H1 (cell line): Measurements from ENCODE around the gene SKAP1. TPM values are rescaled to one million over a fixed set of nuclear protein-coding genes. Genes with fewer than 3 reads are reported as not detected.

Experiments used
- CTCF ChIA-PET: fragments of 300-600 bp; sonication (Branson Sonifier 250); formaldehyde crosslinking; loops from one replicate; lab custom pipeline; 2021; ENCODE audit not compliant: partially characterized antibody; lab: Charles Lee
- POLR2A ChIA-PET: fragments of 300-600 bp; sonication (Branson Sonifier 250); formaldehyde crosslinking; loops from one replicate; lab custom pipeline; 2021; ENCODE audit warnings: inconsistent platforms; ENCODE audit not compliant: partially characterized antibody; lab: Charles Lee
- DNase-seq, 2 experiments: peaks; one replicate each; pipeline versions ENCODE4 v3.0.0 to v3.0.0-alpha.2; 2010 to 2022; ENCODE audit warnings: low spot score in 2 of 2, low read depth in 1 of 2, mixed read lengths in 1 of 2
- FAIRE-seq: peaks from 2 replicates; lab custom pipeline; 2011; peaks lifted over from hg19 to GRCh38; lab: Jason Lieb, UNC
- H2AFZ ChIP-seq: 2 replicates; pipeline ENCODE4 v1.8.1; 2012; ENCODE audit warnings: low read length, inconsistent platforms
- H2AK5ac ChIP-seq: 2 replicates; pipeline ENCODE4 v1.6.1; 2013; ENCODE audit warnings: low read depth, low read length
- H2BK120ac ChIP-seq: replicated peaks from 2 replicates; pipeline ENCODE3; 2013; ENCODE audit warnings: low read depth, low read length, inconsistent platforms
- H2BK12ac ChIP-seq: 2 replicates; pipeline ENCODE4 v1.6.1; 2013; ENCODE audit warnings: low read depth, low read length
- H2BK15ac ChIP-seq: 2 replicates; pipeline ENCODE4 v1.6.1; 2013; ENCODE audit warnings: low read length
- H2BK20ac ChIP-seq: 2 replicates; pipeline ENCODE4 v1.6.1; 2013; ENCODE audit warnings: low read length
- H2BK5ac ChIP-seq: 2 replicates; pipeline ENCODE4 v1.6.1; 2013; ENCODE audit warnings: low read depth, low read length
- H3K14ac ChIP-seq: 2 replicates; pipeline ENCODE4 v1.6.1; 2013; ENCODE audit warnings: inconsistent platforms; ENCODE audit not compliant: insufficient read length
- H3K18ac ChIP-seq: 2 replicates; pipeline ENCODE4 v1.6.1; 2013; ENCODE audit warnings: low read length; ENCODE audit errors: extremely low read depth
- H3K23ac ChIP-seq: 2 replicates; pipeline ENCODE4 v1.6.1; 2013; ENCODE audit warnings: inconsistent platforms; ENCODE audit not compliant: insufficient read length
- H3K23me2 ChIP-seq: 2 replicates; pipeline ENCODE4 v1.6.1; 2013; ENCODE audit warnings: low read depth, low read length
- H3K27ac ChIP-seq: 2 replicates; pipeline ENCODE4 v1.6.1; 2011; ENCODE audit warnings: low read depth, low read length, inconsistent platforms
- H3K27me3 ChIP-seq, 4 experiments: replicated peaks in 1 of 4; 1 replicate in 1 of 4; 2 replicates in 3 of 4; pipeline versions ENCODE4 v1.6.1 to v1.8.1; 2011 to 2013; ENCODE audit warnings: low read length in 3 of 4, mild to moderate bottlenecking in 3 of 4, inconsistent platforms in 2 of 4, mixed read lengths in 2 of 4, moderate library complexity in 1 of 4; ENCODE audit not compliant: control insufficient read depth in 3 of 4, insufficient read depth in 3 of 4; ENCODE audit errors: extremely low read depth in 1 of 4
- H3K36me3 ChIP-seq, 4 experiments: 2 replicates each; pipeline versions ENCODE4 v1.6.1 to v1.8.1; 2011 to 2013; ENCODE audit warnings: mild to moderate bottlenecking in 4 of 4, low read length in 3 of 4, moderate library complexity in 2 of 4, control low read depth in 1 of 4, inconsistent platforms in 1 of 4; ENCODE audit not compliant: insufficient read depth in 4 of 4, control insufficient read depth in 2 of 4
- H3K4ac ChIP-seq: replicated peaks from 2 replicates; pipeline ENCODE3; 2013; ENCODE audit warnings: low read length, low read depth, mixed read lengths, inconsistent platforms; ENCODE audit not compliant: insufficient read length
- H3K4me1 ChIP-seq, 4 experiments: replicated peaks in 1 of 4; 1 replicate in 1 of 4; 2 replicates in 3 of 4; pipeline versions ENCODE4 v1.6.1 to v1.8.1; 2011 to 2013; ENCODE audit warnings: low read length in 3 of 4, inconsistent platforms in 2 of 4, mixed read lengths in 1 of 4; ENCODE audit not compliant: insufficient read depth in 4 of 4, control insufficient read depth in 3 of 4
- H3K4me2 ChIP-seq, 2 experiments: 2 replicates each; pipeline versions ENCODE4 v1.6.1 to v1.8.1; 2011 to 2013; ENCODE audit warnings: low read depth in 2 of 2, low read length in 2 of 2, control low read depth in 1 of 2, inconsistent platforms in 1 of 2, mild to moderate bottlenecking in 1 of 2; ENCODE audit not compliant: insufficient read depth in 1 of 2
- H3K4me3 ChIP-seq, 4 experiments: fragments of 200-600, 300-600 bp in 1 of 4; sonication (generic), shearing (Covaris generic), sonication (Bioruptor Twin) in 1 of 4; 2 replicates each; pipeline versions ENCODE4 v1.5.1 to v1.8.1; 2011 to 2016; ENCODE audit warnings: low read length in 4 of 4, low read depth in 3 of 4, control low read depth in 2 of 4, inconsistent platforms in 2 of 4, mild to moderate bottlenecking in 2 of 4, mixed read lengths in 1 of 4, moderate library complexity in 1 of 4; ENCODE audit not compliant: insufficient read depth in 2 of 4; ENCODE audit errors: extremely low read depth in 1 of 4
- H3K56ac ChIP-seq: replicated peaks from 2 replicates; pipeline ENCODE3; 2013; ENCODE audit warnings: low read depth, mild to moderate bottlenecking, mixed read lengths, low read length, inconsistent platforms; ENCODE audit not compliant: insufficient read length
- H3K79me1 ChIP-seq: 2 replicates; pipeline ENCODE4 v1.6.1; 2013; ENCODE audit warnings: low read depth, low read length, control low read depth
- H3K79me2 ChIP-seq, 2 experiments: 2 replicates each; pipeline versions ENCODE4 v1.6.1 to v1.8.1; 2012 to 2013; ENCODE audit warnings: low read length in 2 of 2, mild to moderate bottlenecking in 2 of 2, inconsistent platforms in 1 of 2; ENCODE audit not compliant: insufficient read depth in 2 of 2, control insufficient read depth in 1 of 2
- H3K9ac ChIP-seq, 4 experiments: replicated peaks in 1 of 4; 1 replicate in 1 of 4; 2 replicates in 3 of 4; pipeline versions ENCODE4 v1.6.1 to v1.8.1; 2011 to 2013; ENCODE audit warnings: low read depth in 3 of 4, low read length in 3 of 4, control low read depth in 2 of 4, mild to moderate bottlenecking in 2 of 4, moderate library complexity in 2 of 4, inconsistent platforms in 1 of 4; ENCODE audit errors: extremely low read depth in 1 of 4
- H3K9me3 ChIP-seq, 2 experiments: 2 replicates each; pipeline versions ENCODE4 v1.6.1 to v1.8.1; 2012 to 2013; ENCODE audit warnings: mild to moderate bottlenecking in 2 of 2, moderate library complexity in 2 of 2, control low read depth in 1 of 2, inconsistent platforms in 1 of 2, low read depth in 1 of 2, low read length in 1 of 2, mixed read lengths in 1 of 2; ENCODE audit not compliant: insufficient read depth in 2 of 2
- H4K20me1 ChIP-seq, 2 experiments: replicated peaks in 1 of 2; 2 replicates each; pipeline versions ENCODE3 to v1.8.1; 2011 to 2013; ENCODE audit warnings: inconsistent platforms in 2 of 2, low read length in 2 of 2, mild to moderate bottlenecking in 1 of 2; ENCODE audit not compliant: insufficient read depth in 2 of 2, control insufficient read depth in 1 of 2
- H4K5ac ChIP-seq: 2 replicates; pipeline ENCODE4 v1.6.1; 2013; ENCODE audit warnings: low read length, low read depth, mixed read lengths, inconsistent platforms; ENCODE audit not compliant: insufficient read length
- H4K8ac ChIP-seq: 2 replicates; pipeline ENCODE4 v1.8.0; 2013; ENCODE audit warnings: mild to moderate bottlenecking, moderate library complexity, low read length, inconsistent platforms; ENCODE audit not compliant: insufficient read depth; ENCODE audit errors: extremely low read depth
- H4K91ac ChIP-seq: replicated peaks from 2 replicates; pipeline ENCODE3; 2013; ENCODE audit warnings: low read length, mixed read lengths, inconsistent platforms; ENCODE audit not compliant: insufficient read length
- ATF2 ChIP-seq: IDR thresholded peaks from 2 replicates; pipeline ENCODE4 v1.6.1; 2012; ENCODE audit warnings: low read length, inconsistent platforms
- BCL11A ChIP-seq, 2 experiments: IDR thresholded peaks; one replicate each; pipeline ENCODE4 v1.6.1; 2011; ENCODE audit warnings: low read depth in 2 of 2, low read length in 2 of 2, mild to moderate bottlenecking in 2 of 2
- CHD2 ChIP-seq: IDR thresholded peaks from 2 replicates; pipeline ENCODE4 v1.6.1; 2012; ENCODE audit warnings: low read length, improper control_type of control experiment
- GTF2F1 ChIP-seq: IDR thresholded peaks from 2 replicates; pipeline ENCODE4 v1.6.1; 2012; ENCODE audit warnings: low read depth, low read length, improper control_type of control experiment, borderline replicate concordance
- PHF8 ChIP-seq: fragments of 200-600 bp; sonication (generic); conservative IDR thresholded peaks from 2 replicates; pipeline ENCODE4 v1.7.1; 2012; ENCODE audit warnings: low read depth, mild to moderate bottlenecking, inconsistent platforms, low read length, moderate library complexity
- POLR2A ChIP-seq, 2 experiments: IDR thresholded peaks; 1 replicate in 1 of 2; 2 replicates in 1 of 2; pipeline ENCODE4 v1.6.1; 2011; ENCODE audit warnings: low read depth in 2 of 2, low read length in 2 of 2, mild to moderate bottlenecking in 2 of 2; ENCODE audit errors: control extremely low read depth in 1 of 2
- RFX5 ChIP-seq: IDR thresholded peaks from 2 replicates; pipeline ENCODE4 v1.6.1; 2011; ENCODE audit warnings: low read depth, low read length, improper control_type of control experiment, borderline replicate concordance
- RNF2 ChIP-seq: fragments of 200-900, 300-1000 bp; sonication (generic); IDR thresholded peaks from 2 replicates; pipeline ENCODE4 v1.7.1; 2016; ENCODE audit warnings: borderline replicate concordance, low read depth, mild to moderate bottlenecking, antibody characterized with exemption, low read length; ENCODE audit not compliant: poor library complexity, severe bottlenecking; ENCODE audit errors: missing control alignments
- SIRT6 ChIP-seq: IDR thresholded peaks from one replicate; pipeline ENCODE4 v1.7.1; 2012; ENCODE audit warnings: low read length, inconsistent platforms
- SP1 ChIP-seq: IDR thresholded peaks from 2 replicates; pipeline ENCODE4 v1.6.1; 2011; ENCODE audit warnings: low read depth, low read length
- SP4 ChIP-seq: IDR thresholded peaks from 2 replicates; pipeline ENCODE4 v1.6.1; 2012; ENCODE audit warnings: low read length, inconsistent platforms
- SUZ12 ChIP-seq: fragments of 200-600 bp; sonication (generic); IDR thresholded peaks from 2 replicates; pipeline ENCODE4 v1.6.1; 2012; ENCODE audit warnings: mild to moderate bottlenecking, inconsistent platforms, low read length, moderate library complexity, mixed read lengths
- TAF1 ChIP-seq: IDR thresholded peaks from 2 replicates; pipeline ENCODE4 v1.6.1; 2011; ENCODE audit warnings: mild to moderate bottlenecking, low read depth, low read length
- TCF12 ChIP-seq: IDR thresholded peaks from 2 replicates; pipeline ENCODE4 v1.6.1; 2011; ENCODE audit warnings: low read depth, mild to moderate bottlenecking, low read length
- WGBS, 2 experiments: shearing (Covaris generic) in 1 of 2; methylation state at CpG; one replicate each; pipeline versions ENCODE4 v1.1.6 to v1.1.7; 2013 to 2015; ENCODE audit warnings: low lambda C conversion rate in 2 of 2, mixed read lengths in 2 of 2, inconsistent platforms in 1 of 2, low coverage in 1 of 2, missing lambda C conversion rate in 1 of 2; ENCODE audit not compliant: insufficient replicate concordance in 2 of 2, insufficient coverage in 1 of 2, insufficient read length in 1 of 2; ENCODE audit errors: extremely low coverage in 1 of 2, missing lambda C conversion rate in 1 of 2; 5-methylcytosine and 5-hydroxymethylcytosine counted together
- polyA plus RNA-seq, 7 experiments: library from polyadenylated mRNA; depleted of rRNA in 3 of 7; stranded (reverse) in 5 of 7; unstranded in 2 of 7; fragments of >200 nt in 5 of 7; fragments of 200-250 nt in 2 of 7; gene quantifications; 1 replicate in 5 of 7; 2 replicates in 1 of 7; 4 replicates in 1 of 7; pipeline versions ENCODE4 v1.2.1 to v1.2.3, GENCODE V29; 2011 to 2013; ENCODE audit warnings: missing spikeins in 2 of 7, mixed read lengths in 2 of 7
- total RNA-seq: library from RNA; stranded (reverse); fragmentation: NEBNext Ultra II Directional; extraction: Animal tissue kit (Norgen Biotek cat#: 25700); gene quantifications from 2 replicates; pipeline ENCODE4 v1.2.1, GENCODE V29; 2021

Gene SKAP1
- total and polyA plus RNA-seq, 2 of the 8 experiments (the other 6 are each of a cell fraction or from before 2014, with no cell fraction given), result not detected

DNA sequence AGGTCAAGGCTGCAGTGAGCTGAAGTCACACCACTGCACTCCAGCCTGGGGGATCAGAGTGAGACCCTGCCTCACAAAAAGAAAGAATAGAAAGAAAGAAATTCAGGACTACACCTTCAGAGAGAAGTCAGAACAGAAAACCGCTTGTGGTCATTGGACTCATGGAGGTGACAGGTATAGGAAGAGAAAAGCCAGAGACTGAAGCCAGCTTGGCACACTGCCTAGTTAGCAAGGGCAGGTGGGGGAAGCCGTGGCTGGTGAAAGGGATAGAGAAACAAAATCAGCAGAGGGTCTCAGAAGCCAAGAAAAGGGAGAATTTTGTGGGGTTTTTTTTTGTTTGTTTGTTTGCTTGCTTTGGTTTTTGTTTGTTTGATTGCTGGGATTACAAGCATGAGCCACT, 32.9 kb upstream of the SKAP1 start:
- WGBS, 2 experiments, result 88% methylated on average over 2 of the region's 2 CpGs; no CpG with 5 or more reads in 1 of the 2 experiments
- Histone ChIP-seq H3K14ac (no peak overlapping the region), H3K18ac (no peak overlapping the region), H3K4me1 (peaks cover 0 to 4% (median 0%) of the 10 kb centered on the region in 4 experiments; a peak in 1 of 7 replicates), H4K5ac (no peak overlapping the region), H3K79me1 (no peaks in the 10 kb centered on the region), H2BK15ac (no peak overlapping the region), H2BK120ac (no peak overlapping the region), H3K27me3 (peaks cover 0 to 6% (median 0%) of the 10 kb centered on the region in 4 experiments; a peak in 1 of 7 replicates), H3K9me3 (no peaks in the 10 kb centered on the region), H2BK12ac (no peak overlapping the region), H4K91ac (no peak overlapping the region), H4K20me1 (no peaks in the 10 kb centered on the region), H3K4ac (no peak overlapping the region), H3K23ac (no peak overlapping the region), H2BK20ac (no peak overlapping the region), H3K27ac (no peak overlapping the region), H3K23me2 (no peaks in the 10 kb centered on the region), H3K56ac (no peak overlapping the region), H3K4me3 (no peak overlapping the region), H3K9ac (no peak overlapping the region), H3K79me2 (no peaks in the 10 kb centered on the region), H2AK5ac (no peak overlapping the region), H2AFZ (no peak overlapping the region), H4K8ac (no peak overlapping the region), H2BK5ac (no peak overlapping the region), H3K4me2 (no peak overlapping the region), H3K36me3 (no peaks in the 10 kb centered on the region; a peak in 1 of 8 replicates)
- FAIRE-seq, result no peak
- ChIA-PET POLR2A (no interaction called here), CTCF (interaction anchor here (0.9 to 1.7 kb wide), 3 partner anchors 20 to 155 kb away, joined by 3 to 4 read pairs (median 3); no protein-coding TSS in a partner anchor)
- DNase-seq, result no peak
- no peak for TF ChIP-seq RFX5
- no peak for TF ChIP-seq CHD2
- TF ChIP-seq SP4, result no peak
- TF ChIP-seq GTF2F1, result no peak
- no peak for TF ChIP-seq POLR2A (IDR thresholded peaks at IDR 0.05; ENCODE audit: control extremely low read depth in 1 of 2, low read depth in 2 of 2, low read length in 2 of 2)
- TF ChIP-seq SIRT6, result no peak
- TF ChIP-seq RNF2, result no peak
- TF ChIP-seq SP1, result no peak
- TF ChIP-seq TCF12, result no peak
- TF ChIP-seq ATF2, result no peak
- TF ChIP-seq BCL11A (IDR thresholded peaks at IDR 0.05; ENCODE audit: low read depth in 2 of 2, low read length in 2 of 2), result no peak
- no peak for TF ChIP-seq TAF1
- no peak for TF ChIP-seq SUZ12
- TF ChIP-seq PHF8, result no peak
